K562 (cell line): ENCODE results near the gene WNK2. TPM values are rescaled to one million over a fixed set of nuclear protein-coding genes. Genes with fewer than 3 reads are reported as not detected.

Source experiments
- ATAC-seq: fragments of 200-7000 bp; cut with Tn5 transposase; 3 replicates; pipeline ENCODE4 v1.9.1; 2020; ENCODE audit warnings: moderate library complexity
- BruUV-seq: library from RNA; stranded (reverse); fragments of 400-500 nt; replicated peaks from 2 replicates; lab custom pipeline; 2021; lab: Mats Ljungman, UMichigan
- CTCF ChIA-PET: fragments of 300-600 bp; formaldehyde crosslinking; extraction: SDS; loops from one replicate; lab custom pipeline; 2021; ENCODE audit warnings: low intra/inter-chr PET ratio; lab: Yijun Ruan, JAX
- POLR2A ChIA-PET: fragments of 300-600, 350-650 bp; sonication (Branson Sonifier 250); formaldehyde crosslinking; extraction: SDS; loops from one replicate; lab custom pipeline; 2021; ENCODE audit warnings: antibody characterized with exemption, inconsistent platforms; lab: Yijun Ruan, JAX
- DNase-seq, 4 experiments: peaks; one replicate each; pipeline versions ENCODE4 v3.0.0 to v3.0.0-alpha.2; 2011 to 2018; ENCODE audit warnings: low spot score in 3 of 4, mixed read lengths in 3 of 4; ENCODE audit errors: extremely low read depth in 1 of 4
- FAIRE-seq: peaks from 2 replicates; lab custom pipeline; 2011; peaks lifted over from hg19 to GRCh38; lab: Jason Lieb, UNC
- H2AFZ ChIP-seq: 2 replicates; pipeline ENCODE4 v1.6.0; 2011; ENCODE audit warnings: low read depth, low read length, control low read depth, inconsistent platforms
- H3K27ac ChIP-seq: fragments of 200-600 bp; 3 replicates; pipeline ENCODE4 v1.8.0; 2011; ENCODE audit warnings: low read depth, mild to moderate bottlenecking, control low read depth, inconsistent platforms, low read length, moderate library complexity, mixed read lengths; ENCODE audit errors: extremely low read depth
- H3K27me3 ChIP-seq, 2 experiments: fragments of 300-600 bp in 1 of 2; 2 replicates in 1 of 2; 3 replicates in 1 of 2; pipeline versions ENCODE4 v1.6.0 to v1.8.0; 2011; ENCODE audit warnings: inconsistent platforms in 2 of 2, low read length in 2 of 2, mild to moderate bottlenecking in 1 of 2, mixed read lengths in 1 of 2, moderate library complexity in 1 of 2; ENCODE audit not compliant: control insufficient read depth in 2 of 2, insufficient read depth in 2 of 2
- H3K36me3 ChIP-seq: fragments of 300-600 bp; 3 replicates; pipeline ENCODE4 v1.8.0; 2011; ENCODE audit warnings: mild to moderate bottlenecking, low read length, inconsistent platforms; ENCODE audit not compliant: control insufficient read depth, insufficient read depth
- H3K4me1 ChIP-seq, 2 experiments: fragments of 200-600 bp in 1 of 2; replicated peaks in 1 of 2; 2 replicates in 1 of 2; 3 replicates in 1 of 2; pipeline versions ENCODE4 v1.5.1 to v1.8.0; 2011; ENCODE audit warnings: inconsistent platforms in 2 of 2, low read length in 2 of 2, mild to moderate bottlenecking in 1 of 2, mixed read lengths in 1 of 2, moderate library complexity in 1 of 2; ENCODE audit not compliant: control insufficient read depth in 2 of 2, insufficient read depth in 2 of 2
- H3K4me2 ChIP-seq: 2 replicates; pipeline ENCODE4 v1.6.1; 2011; ENCODE audit warnings: low read length, control low read depth, inconsistent platforms, mixed read lengths; ENCODE audit not compliant: insufficient read depth
- H3K4me3 ChIP-seq: fragments of 200-600 bp; sonication (generic), shearing (Covaris generic); 2 replicates; pipeline ENCODE4 v1.5.1; 2016; ENCODE audit warnings: control low read depth, inconsistent platforms
- H3K79me2 ChIP-seq: fragments of 200-600 bp; 3 replicates; pipeline ENCODE4 v1.8.0; 2011; ENCODE audit warnings: low read length, inconsistent platforms; ENCODE audit not compliant: control insufficient read depth, insufficient read depth
- H3K9ac ChIP-seq, 2 experiments: 2 replicates each; pipeline versions ENCODE4 v1.6.0 to v1.6.1; 2011; ENCODE audit warnings: low read depth in 2 of 2, low read length in 2 of 2, control low read depth in 1 of 2, inconsistent platforms in 1 of 2, mild to moderate bottlenecking in 1 of 2, mixed read lengths in 1 of 2; ENCODE audit not compliant: insufficient read depth in 1 of 2
- H3K9me1 ChIP-seq: one replicate; pipeline ENCODE4 v1.6.0; 2011; ENCODE audit warnings: inconsistent platforms, mild to moderate bottlenecking, low read length, moderate library complexity; ENCODE audit not compliant: control insufficient read depth, insufficient read depth
- H3K9me3 ChIP-seq: replicated peaks from 2 replicates; pipeline ENCODE4 v1.5.1; 2011; ENCODE audit warnings: low read depth, low read length, inconsistent platforms; ENCODE audit not compliant: control insufficient read depth, insufficient read depth
- H4K20me1 ChIP-seq: replicated peaks from 2 replicates; pipeline ENCODE4 v1.6.1; 2011; ENCODE audit warnings: low read length, inconsistent platforms, mixed read lengths; ENCODE audit not compliant: control insufficient read depth, insufficient read depth
- CEBPB ChIP-seq: fragments of 450-650 bp; IDR thresholded peaks from 2 replicates; pipeline ENCODE4 v1.6.1; 2016; ENCODE audit warnings: missing genetic modification characterization, missing compliant biosample characterization
- ZNF212 ChIP-seq: fragments of 450-650 bp; formaldehyde crosslinking; IDR thresholded peaks from 2 replicates; pipeline ENCODE4 v1.4.0; 2020; ENCODE audit warnings: mild to moderate bottlenecking
- WGBS: fragments of 100-300 bp; shearing (Covaris generic); methylation state at CpG from one replicate; pipeline ENCODE4 v1.1.6; 2016; ENCODE audit warnings: low coverage, mixed read lengths; ENCODE audit not compliant: insufficient coverage; ENCODE audit errors: missing lambda C conversion rate; 5-methylcytosine and 5-hydroxymethylcytosine counted together
- in situ Hi-C: fragments of 300-500 bp; cut with MboI; formaldehyde crosslinking; loops from 4 replicates; pipeline ENCODE4 v1.15.0; 2018; ENCODE audit warnings: inconsistent platforms, mixed read lengths
- intact Hi-C: fragments of 100-400 bp; cut with micrococcal nuclease; formaldehyde crosslinking; loops from 2 replicates; pipeline ENCODE4 v1.14.2; 2022
- polyA plus RNA-seq, 8 experiments: library from polyadenylated mRNA; depleted of rRNA in 4 of 8; stranded (reverse) in 5 of 8; unstranded in 3 of 8; fragments of >200 nt; fragmentation: Nextera tagmentation in 2 of 8; fragmentation: Illumina TruSeq in 1 of 8; extraction: Ambion mirVana in 2 of 8; extraction: Trizol in 1 of 8; gene quantifications; 2 replicates each; pipeline versions ENCODE4 v1.2.1 to v1.2.3, GENCODE V29; 2011 to 2014; ENCODE audit warnings: inconsistent platforms in 1 of 8, missing spikeins in 1 of 8
- total RNA-seq, 7 experiments: library from RNA; depleted of rRNA in 6 of 7; stranded (reverse); fragments of >200 nt in 6 of 7; fragmentation: Illumina TruSeq in 2 of 7; extraction: Trizol in 2 of 7; gene quantifications; 2 replicates each; pipeline versions ENCODE4 v1.2.1 to v1.2.3, GENCODE V29; 2011 to 2021; ENCODE audit warnings: low replicate concordance in 1 of 7
- TF ChIP-seq, protein P1 (sequence below): fragments of 150-350 bp; conservative IDR thresholded peaks from 2 replicates; pipeline ENCODE4 v1.6.1; 2014; ENCODE audit warnings: low read length

Gene WNK2
- total and polyA plus RNA-seq, 9 of the 15 experiments (the other 6 are each of a cell fraction or from before 2014, with no cell fraction given), result 0.36 to 3.3 (median 0.64) TPM; not detected in 2

DNA sequence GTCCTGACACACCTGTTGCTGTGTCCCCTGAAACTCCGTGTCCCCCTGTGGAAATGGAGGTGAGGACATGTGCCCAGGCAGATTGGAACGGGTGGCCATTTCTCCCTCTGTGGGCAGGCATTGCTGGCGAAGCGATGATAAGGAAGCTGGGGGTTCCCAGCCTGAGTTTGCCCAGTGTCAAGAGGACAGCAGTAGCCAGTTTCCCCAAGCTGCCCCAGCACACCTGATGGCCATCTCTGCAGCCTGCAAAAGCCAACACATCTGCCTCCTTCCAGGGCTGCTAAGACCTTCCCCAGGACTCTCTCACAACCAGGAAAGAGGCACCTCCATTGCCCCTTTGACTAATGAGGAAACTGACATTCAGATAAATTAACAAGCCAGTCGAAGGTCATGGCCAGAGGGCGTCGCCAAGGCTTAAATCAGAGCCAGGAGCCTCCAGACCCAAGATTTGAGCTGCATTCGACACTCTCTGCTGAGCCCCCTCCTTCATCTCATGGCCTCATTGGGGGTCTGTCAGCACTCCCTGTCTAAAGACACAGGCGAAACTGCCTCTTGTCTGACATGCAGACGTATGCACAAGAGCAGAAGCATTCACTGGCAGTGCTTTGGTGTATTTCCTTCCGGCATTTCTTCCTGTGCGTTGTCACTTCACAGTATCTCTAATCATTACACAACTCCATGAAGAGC, 10.4 kb upstream of the WNK2 start:
- in situ Hi-C loops (no loop called here), intact Hi-C loops (no loop called here)
- Histone ChIP-seq H3K9ac (peak overlapping the region in 1 of 2 experiments; percentile 26; a peak in 2 of 4 replicates), H3K9me3 (no peaks in the 10 kb centered on the region), H3K27ac (no peak overlapping the region), H3K9me1 (no peaks in the 10 kb centered on the region), H2AFZ (no peak overlapping the region), H3K4me3 (no peak overlapping the region), H3K36me3 (no peaks in the 10 kb centered on the region), H3K79me2 (no peaks in the 10 kb centered on the region), H3K27me3 (peaks cover 30 to 58% of the 10 kb centered on the region in 2 experiments), H3K4me1 (peaks cover 4 to 8% of the 10 kb centered on the region in 2 experiments; a peak in 3 of 5 replicates), H3K4me2 (no peak overlapping the region), H4K20me1 (peaks cover 6% of the 10 kb centered on the region)
- WGBS, result 3% methylated on average over 12 of the region's 12 CpGs
- DNase-seq (no peak), FAIRE-seq (no peak), ATAC-seq (no peak)
- no TSS peak for BruUV-seq
- CTCF ChIA-PET, result interaction anchor here (0.6 kb wide), 1 partner anchor 277 kb away, joined by 3 read pairs; no protein-coding TSS in a partner anchor
- TF ChIP-seq CEBPB (tag) (0 out of 2 replicates have a peak, but pooled peaks have one; percentile 43), ZNF212 (CRISPR knock-in tag) (no peak)
- TF ChIP-seq, protein P1, sequence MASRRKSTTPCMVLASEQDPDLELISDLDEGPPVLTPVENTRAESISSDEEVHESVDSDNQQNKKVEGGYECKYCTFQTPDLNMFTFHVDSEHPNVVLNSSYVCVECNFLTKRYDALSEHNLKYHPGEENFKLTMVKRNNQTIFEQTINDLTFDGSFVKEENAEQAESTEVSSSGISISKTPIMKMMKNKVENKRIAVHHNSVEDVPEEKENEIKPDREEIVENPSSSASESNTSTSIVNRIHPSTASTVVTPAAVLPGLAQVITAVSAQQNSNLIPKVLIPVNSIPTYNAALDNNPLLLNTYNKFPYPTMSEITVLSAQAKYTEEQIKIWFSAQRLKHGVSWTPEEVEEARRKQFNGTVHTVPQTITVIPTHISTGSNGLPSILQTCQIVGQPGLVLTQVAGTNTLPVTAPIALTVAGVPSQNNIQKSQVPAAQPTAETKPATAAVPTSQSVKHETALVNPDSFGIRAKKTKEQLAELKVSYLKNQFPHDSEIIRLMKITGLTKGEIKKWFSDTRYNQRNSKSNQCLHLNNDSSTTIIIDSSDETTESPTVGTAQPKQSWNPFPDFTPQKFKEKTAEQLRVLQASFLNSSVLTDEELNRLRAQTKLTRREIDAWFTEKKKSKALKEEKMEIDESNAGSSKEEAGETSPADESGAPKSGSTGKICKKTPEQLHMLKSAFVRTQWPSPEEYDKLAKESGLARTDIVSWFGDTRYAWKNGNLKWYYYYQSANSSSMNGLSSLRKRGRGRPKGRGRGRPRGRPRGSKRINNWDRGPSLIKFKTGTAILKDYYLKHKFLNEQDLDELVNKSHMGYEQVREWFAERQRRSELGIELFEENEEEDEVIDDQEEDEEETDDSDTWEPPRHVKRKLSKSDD, result no peak
- POLR2A ChIA-PET, result no interaction called here
